IPS-20b (cell line): ENCODE results near the gene HMSD.

Experiments
- H3K27ac ChIP-seq: one replicate; pipeline ENCODE4 v1.5.1; 2013; ENCODE audit warnings: low read length
- H3K27me3 ChIP-seq: 2 replicates; pipeline ENCODE4 v1.6.1; 2013; ENCODE audit warnings: mild to moderate bottlenecking, low read length, inconsistent platforms; ENCODE audit not compliant: insufficient read depth
- H3K36me3 ChIP-seq: 2 replicates; pipeline ENCODE4 v1.6.1; 2013; ENCODE audit warnings: low read depth, mild to moderate bottlenecking, inconsistent platforms, low read length, moderate library complexity; ENCODE audit not compliant: insufficient read depth
- H3K4me1 ChIP-seq: 2 replicates; pipeline ENCODE4 v1.6.1; 2013; ENCODE audit warnings: mild to moderate bottlenecking, control low read depth, inconsistent platforms, low read length, moderate library complexity; ENCODE audit not compliant: insufficient read depth
- H3K4me3 ChIP-seq: 2 replicates; pipeline ENCODE4 v1.5.1; 2013; ENCODE audit warnings: mild to moderate bottlenecking, low read length, inconsistent platforms
- H3K9ac ChIP-seq: 2 replicates; pipeline ENCODE4 v1.6.1; 2013; ENCODE audit warnings: low read depth, mild to moderate bottlenecking, inconsistent platforms, low read length, moderate library complexity
- H3K9me3 ChIP-seq: 2 replicates; pipeline ENCODE4 v1.6.1; 2013; ENCODE audit warnings: mild to moderate bottlenecking, low read depth, low read length, inconsistent platforms; ENCODE audit not compliant: insufficient read depth

The HMSD gene, protein sequence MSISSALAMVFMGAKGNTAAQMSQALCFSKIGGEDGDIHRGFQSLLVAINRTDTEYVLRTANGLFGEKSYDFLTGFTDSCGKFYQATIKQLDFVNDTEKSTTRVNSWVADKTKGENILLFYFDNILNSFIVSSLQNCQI

DNA sequence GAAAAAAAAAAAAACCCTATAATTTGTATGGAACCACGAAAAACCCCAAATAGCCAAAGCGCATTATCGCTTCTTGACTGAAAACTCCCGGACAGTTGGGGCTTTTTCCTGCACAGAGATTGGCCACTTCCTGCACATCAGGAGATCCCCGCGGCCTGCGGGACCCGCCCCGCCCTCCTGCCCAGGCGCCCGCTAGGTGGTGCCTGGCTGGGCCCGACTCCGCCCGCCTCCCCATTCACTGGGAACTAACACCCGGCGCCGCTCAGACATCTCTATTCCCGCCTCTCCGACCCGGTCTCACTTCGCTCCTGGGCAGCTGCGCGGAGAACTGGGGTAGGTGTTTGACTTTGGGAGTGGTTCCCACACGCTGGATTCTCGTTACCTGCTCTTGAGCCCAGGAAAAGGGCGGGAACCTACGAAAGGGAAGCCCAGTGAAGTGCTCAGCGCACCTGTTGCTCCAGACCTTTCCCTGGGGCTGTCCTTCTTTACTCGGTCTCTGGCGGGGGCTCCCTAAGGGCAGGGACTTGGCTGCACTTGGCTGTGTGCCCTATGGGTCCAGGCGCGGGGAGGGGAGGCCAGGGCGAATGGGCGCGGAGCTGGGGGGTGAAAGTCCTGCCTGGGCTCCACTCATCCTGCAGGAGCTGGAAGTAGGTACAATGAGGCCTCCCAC lies at the start of gene HMSD:
Gene HMSD (plus strand): TSS at position 234 of the 670 bp plus-strand sequence. CDS start 4,155 bp downstream, outside the sequence.
- Histone ChIP-seq H3K9me3 (no peaks in the 10 kb centered on the region), H3K4me3 (peak within 1 kb of the TSS; percentile 81), H3K27ac (peak within 1 kb of the TSS; percentile 42), H3K9ac (peak within 1 kb of the TSS; percentile 77; the same call in 1 of the 2 replicates), H3K27me3 (peaks cover 28% of the 10 kb centered on the region), H3K36me3 (no peaks in the 10 kb centered on the region), H3K4me1 (peaks cover 7% of the 10 kb centered on the region; the same call in 1 of the 2 replicates)

DNA sequence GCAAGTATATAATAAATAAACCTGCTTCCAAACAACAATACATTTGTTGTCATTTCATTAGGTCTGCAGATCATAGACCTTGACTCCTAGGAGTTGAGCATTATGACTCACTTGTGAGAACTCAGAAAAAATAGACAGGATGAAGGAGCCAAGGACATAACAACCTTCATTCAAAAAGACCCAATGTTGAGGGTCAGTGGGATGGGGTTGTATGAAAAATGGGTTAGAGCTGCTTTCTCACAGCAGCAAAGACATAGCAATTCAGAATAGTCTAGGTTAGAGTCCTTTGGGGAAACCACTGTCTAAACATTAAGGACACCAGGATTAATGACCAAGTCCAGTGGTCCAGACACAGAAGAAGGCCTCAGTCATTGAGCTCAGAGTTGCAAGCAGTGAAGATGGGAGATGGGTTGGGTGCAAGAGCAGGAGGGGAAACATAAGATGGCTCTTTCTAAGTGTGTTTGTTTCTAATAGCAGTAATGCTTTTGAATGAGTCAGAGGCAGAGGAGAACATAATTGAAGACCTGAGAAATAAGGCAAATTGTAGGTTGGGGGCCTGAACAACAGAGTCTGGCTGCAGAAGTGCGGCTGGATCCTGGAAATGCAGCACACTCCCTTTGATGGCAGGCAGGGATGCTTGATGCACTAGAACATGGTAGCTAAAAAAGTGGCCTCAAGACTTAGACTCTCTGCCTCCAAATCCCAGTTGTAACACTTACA lies 45.1 kb upstream of the HMSD start:
- Histone ChIP-seq H3K4me3 (no peak overlapping the region), H3K9me3 (peaks cover 7% of the 10 kb centered on the region; the same call in 1 of the 2 replicates), H3K9ac (no peak overlapping the region), H3K4me1 (peaks cover 3% of the 10 kb centered on the region; the same call in 1 of the 2 replicates), H3K27me3 (no peaks in the 10 kb centered on the region), H3K36me3 (no peaks in the 10 kb centered on the region), H3K27ac (no peak overlapping the region)

DNA sequence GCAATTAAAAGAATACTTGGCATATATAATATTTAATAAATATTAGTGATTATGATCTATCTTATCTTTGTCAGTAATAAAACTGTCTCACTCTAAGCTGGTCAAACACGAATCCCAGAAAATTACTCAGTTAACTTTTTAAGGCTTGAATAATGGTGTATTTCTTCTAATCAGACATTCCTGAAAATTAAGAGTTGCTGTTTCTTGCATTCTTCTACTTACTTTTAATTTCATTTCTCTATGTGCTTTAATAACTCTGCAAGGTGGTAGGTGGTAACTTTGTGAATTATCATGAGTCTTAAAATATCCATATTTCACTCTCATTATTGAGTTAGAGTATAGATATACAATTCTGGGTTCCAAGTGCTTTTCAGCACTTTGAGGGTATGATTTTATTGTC lies 44.4 kb upstream of the HMSD start:
- Histone ChIP-seq H3K27me3 (no peaks in the 10 kb centered on the region), H3K4me1 (peaks cover 3% of the 10 kb centered on the region; the same call in 1 of the 2 replicates), H3K27ac (no peak overlapping the region), H3K9ac (no peak overlapping the region), H3K36me3 (no peaks in the 10 kb centered on the region), H3K9me3 (peaks cover 7% of the 10 kb centered on the region; the same call in 1 of the 2 replicates), H3K4me3 (no peak overlapping the region)

DNA sequence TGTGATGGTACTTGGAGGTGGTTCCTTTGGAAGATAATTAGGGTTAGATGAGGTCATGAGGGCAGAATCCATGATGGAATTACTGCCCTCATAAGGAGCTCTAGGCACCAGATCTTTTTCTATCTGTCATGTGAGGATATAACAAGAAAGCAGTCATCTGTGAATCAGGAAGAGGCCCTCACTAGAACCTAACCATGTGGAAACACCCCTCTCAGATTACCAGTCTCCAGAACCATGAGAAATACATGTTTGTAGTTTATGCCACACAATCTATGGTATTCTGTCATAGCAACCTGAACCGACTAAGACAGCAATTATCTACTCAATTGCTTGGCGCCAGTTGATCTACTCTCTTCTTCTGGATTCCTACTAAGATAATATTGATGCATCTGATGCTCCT lies 43.7 kb upstream of the HMSD start:
- Histone ChIP-seq H3K9me3 (peaks cover 7% of the 10 kb centered on the region; the same call in 1 of the 2 replicates), H3K36me3 (no peaks in the 10 kb centered on the region), H3K27ac (no peak overlapping the region), H3K27me3 (no peaks in the 10 kb centered on the region), H3K9ac (no peak overlapping the region), H3K4me3 (no peak overlapping the region), H3K4me1 (peaks cover 3% of the 10 kb centered on the region; the same call in 1 of the 2 replicates)

DNA sequence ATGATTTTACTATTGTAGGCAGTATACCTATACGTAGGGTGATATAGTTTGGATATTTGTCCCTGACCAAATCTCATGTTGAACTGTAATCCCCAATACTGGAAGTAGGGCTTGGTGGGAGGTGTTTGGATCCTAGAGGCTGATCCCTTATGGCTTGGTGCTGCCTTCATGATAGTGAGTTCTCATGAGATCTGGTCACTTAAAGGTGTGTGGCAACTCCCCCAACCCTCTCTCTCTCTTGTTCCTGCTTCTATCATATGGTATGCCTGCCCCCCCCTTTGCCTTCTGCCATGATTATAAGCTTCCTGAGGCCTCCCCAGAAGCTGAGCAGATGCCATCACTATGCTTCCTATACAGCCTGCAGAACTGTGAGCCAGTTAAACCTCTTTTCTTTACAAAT lies 43.0 kb upstream of the HMSD start:
- Histone ChIP-seq H3K4me3 (no peak overlapping the region), H3K4me1 (peaks cover 3% of the 10 kb centered on the region; the same call in 1 of the 2 replicates), H3K9me3 (peaks cover 7% of the 10 kb centered on the region; the same call in 1 of the 2 replicates), H3K27me3 (no peaks in the 10 kb centered on the region), H3K36me3 (no peaks in the 10 kb centered on the region), H3K27ac (no peak overlapping the region), H3K9ac (no peak overlapping the region)

DNA sequence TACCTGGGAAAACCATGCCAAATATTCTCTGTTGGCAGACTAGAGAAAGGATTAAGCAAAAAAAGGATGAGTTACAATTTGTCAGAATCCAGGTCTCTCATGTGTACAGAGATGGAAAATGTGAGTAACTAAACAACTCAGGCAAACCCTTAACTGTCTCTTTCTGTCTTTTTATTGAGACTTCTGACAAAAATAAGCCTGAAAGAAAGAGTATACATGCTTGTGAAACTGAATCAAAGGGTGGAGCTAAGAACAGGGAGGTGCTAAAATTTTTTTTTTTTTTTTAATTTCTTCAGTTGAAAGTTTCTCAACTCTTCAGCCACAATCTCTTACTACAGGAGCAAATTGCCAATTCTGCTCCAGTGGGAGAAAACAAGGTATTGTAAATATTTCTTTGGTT lies 41.4 kb upstream of the HMSD start, which contains the start of gene SERPINB10:
Gene SERPINB10 (plus strand): TSS at position 295 of the 400 bp plus-strand sequence. CDS start 7,553 bp downstream, outside the sequence.
- Histone ChIP-seq H3K27me3 (no peaks in the 10 kb centered on the region), H3K27ac (no peak within 1 kb of the TSS), H3K9ac (no peak within 1 kb of the TSS), H3K36me3 (no peaks in the 10 kb centered on the region), H3K4me3 (no peak within 1 kb of the TSS), H3K9me3 (peaks cover 7% of the 10 kb centered on the region; the same call in 1 of the 2 replicates), H3K4me1 (peaks cover 3% of the 10 kb centered on the region; the same call in 1 of the 2 replicates)

DNA sequence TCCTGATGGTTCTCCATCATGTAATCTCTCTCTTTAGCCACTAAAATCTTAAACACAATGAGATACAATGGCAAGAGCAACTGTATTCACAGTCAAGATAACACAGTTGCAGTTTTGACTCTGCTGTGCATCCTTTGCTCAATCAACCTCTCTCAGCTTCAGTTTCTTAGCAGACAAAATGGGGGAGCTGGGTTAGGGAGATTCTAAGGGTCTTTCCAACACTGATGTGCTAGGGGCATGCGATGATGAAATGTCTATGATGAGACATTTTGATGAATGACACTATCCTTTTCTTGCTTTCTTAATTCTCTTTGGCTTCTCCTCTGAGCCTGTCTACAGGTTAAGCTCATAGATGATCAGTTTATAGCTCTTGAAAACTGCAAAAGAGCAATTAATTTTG lies 40.2 kb upstream of the HMSD start:
- peaks cover 3% of the 10 kb centered on the region; the same call in 1 of the 2 replicates for H3K4me1 ChIP-seq
- H3K9me3 ChIP-seq = peaks cover 7% of the 10 kb centered on the region; the same call in 1 of the 2 replicates
- H3K9ac ChIP-seq = no peak overlapping the region
- H3K27me3 ChIP-seq = no peaks in the 10 kb centered on the region
- no peak overlapping the region for H3K27ac ChIP-seq
- H3K36me3 ChIP-seq = no peaks in the 10 kb centered on the region
- no peak overlapping the region for H3K4me3 ChIP-seq

DNA sequence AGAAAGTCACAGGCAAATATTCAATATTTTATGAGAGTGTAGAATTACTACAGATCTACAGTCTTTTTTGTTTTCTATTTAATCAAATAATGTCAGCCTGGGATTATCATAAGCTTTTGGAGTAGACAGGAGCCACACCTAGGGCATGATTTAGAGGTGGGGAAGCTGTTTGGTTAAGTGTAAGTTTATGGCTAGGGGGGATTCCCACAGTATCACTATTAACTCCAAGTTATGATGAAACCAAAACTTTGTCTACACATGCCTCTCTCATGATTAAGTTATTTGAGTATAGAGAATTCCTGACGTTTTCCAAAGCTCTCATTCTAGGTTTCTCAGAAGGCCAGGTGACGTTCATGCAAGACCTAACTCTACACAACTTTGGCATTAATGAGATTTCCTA lies 39.2 kb upstream of the HMSD start:
- no peaks in the 10 kb centered on the region for H3K36me3 ChIP-seq
- no peak overlapping the region for H3K9ac ChIP-seq
- no peak overlapping the region for H3K4me3 ChIP-seq

DNA sequence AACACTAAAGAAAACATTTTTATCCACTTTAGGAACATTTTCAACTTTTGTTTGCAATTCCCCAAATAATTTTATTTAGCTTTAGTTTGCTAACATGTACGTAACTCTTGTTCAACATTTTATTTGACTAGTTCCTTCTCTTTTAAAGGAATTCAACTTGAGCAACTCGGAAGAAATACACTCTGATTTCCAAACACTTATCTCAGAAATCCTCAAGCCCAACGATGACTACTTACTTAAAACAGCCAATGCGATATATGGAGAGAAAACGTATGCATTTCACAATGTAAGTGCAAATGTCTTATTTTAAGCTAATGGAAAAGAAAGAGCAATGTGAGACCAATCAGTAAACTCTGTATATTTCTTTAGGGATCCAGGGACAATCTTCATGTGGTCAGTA lies 31.3 kb upstream of the HMSD start:
- H3K9ac ChIP-seq = no peak overlapping the region
- no peak overlapping the region for H3K4me3 ChIP-seq
- no peak overlapping the region for H3K27ac ChIP-seq
- H3K4me1 ChIP-seq = no peaks in the 10 kb centered on the region
- no peaks in the 10 kb centered on the region for H3K27me3 ChIP-seq
- H3K36me3 ChIP-seq = no peaks in the 10 kb centered on the region
- H3K9me3 ChIP-seq = no peaks in the 10 kb centered on the region

More for the DNA sequence above, 39.2 kb upstream of the HMSD start:
- no peak overlapping the region for H3K27ac ChIP-seq
- no peaks in the 10 kb centered on the region for H3K27me3 ChIP-seq
- peaks cover 3% of the 10 kb centered on the region; the same call in 1 of the 2 replicates for H3K4me1 ChIP-seq
- peaks cover 7% of the 10 kb centered on the region; the same call in 1 of the 2 replicates for H3K9me3 ChIP-seq

DNA sequence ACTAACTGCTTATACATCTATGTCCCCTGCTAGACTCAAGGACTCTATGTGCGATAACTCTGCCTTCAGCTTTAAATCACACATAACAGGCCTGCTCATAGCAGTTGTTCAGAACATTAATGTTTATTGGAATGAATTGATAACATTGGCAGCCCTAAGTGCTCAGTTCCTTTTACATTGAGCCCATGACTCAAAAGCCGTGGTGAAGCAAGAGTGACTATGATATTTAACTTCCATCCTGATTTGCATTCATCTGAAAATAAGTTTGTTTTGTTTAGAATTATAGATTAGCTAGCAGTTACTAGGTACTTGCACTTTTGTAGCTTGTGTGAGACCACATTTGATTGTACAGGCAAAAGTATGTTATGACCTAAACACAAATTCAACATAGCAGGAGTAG lies 27.1 kb upstream of the HMSD start:
- Histone ChIP-seq H3K27me3 (no peaks in the 10 kb centered on the region), H3K4me3 (no peak overlapping the region), H3K9ac (no peak overlapping the region), H3K4me1 (no peaks in the 10 kb centered on the region), H3K36me3 (no peaks in the 10 kb centered on the region), H3K9me3 (no peaks in the 10 kb centered on the region), H3K27ac (no peak overlapping the region)

DNA sequence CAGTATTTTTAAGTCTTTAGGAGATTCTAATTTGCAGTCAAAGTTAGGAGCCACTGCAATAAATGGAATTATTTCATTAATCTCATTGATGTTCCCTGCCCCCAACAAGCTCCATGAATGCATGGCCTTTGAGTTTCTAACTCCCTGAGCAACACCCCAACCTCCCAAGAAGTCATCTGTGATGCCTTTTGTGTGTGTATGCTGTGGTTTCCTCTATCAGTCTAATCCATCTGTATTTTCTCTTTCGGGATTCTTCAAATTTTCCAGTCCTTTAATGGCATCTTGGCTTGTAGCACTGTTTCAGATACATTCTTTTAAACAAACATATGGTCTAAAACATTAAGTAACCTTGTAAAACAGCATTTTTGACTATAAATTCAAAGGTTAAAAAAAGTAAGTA lies 24.6 kb upstream of the HMSD start:
- no peaks in the 10 kb centered on the region for H3K36me3 ChIP-seq
- no peak overlapping the region for H3K27ac ChIP-seq
- H3K9ac ChIP-seq = no peak overlapping the region
- no peaks in the 10 kb centered on the region for H3K4me1 ChIP-seq
- H3K27me3 ChIP-seq = no peaks in the 10 kb centered on the region
- H3K4me3 ChIP-seq = no peak overlapping the region
- no peaks in the 10 kb centered on the region for H3K9me3 ChIP-seq
